H1 (cell line): Measurements from ENCODE around the gene MYH10. TPM values are rescaled to one million over a fixed set of nuclear protein-coding genes. Genes with fewer than 3 reads are reported as not detected.

Source experiments
- CTCF ChIA-PET: fragments of 300-600 bp; sonication (Branson Sonifier 250); formaldehyde crosslinking; loops from one replicate; lab custom pipeline; 2021; ENCODE audit not compliant: partially characterized antibody; lab: Charles Lee
- POLR2A ChIA-PET: fragments of 300-600 bp; sonication (Branson Sonifier 250); formaldehyde crosslinking; loops from one replicate; lab custom pipeline; 2021; ENCODE audit warnings: inconsistent platforms; ENCODE audit not compliant: partially characterized antibody; lab: Charles Lee
- DNase-seq, 2 experiments: peaks; one replicate each; pipeline versions ENCODE4 v3.0.0 to v3.0.0-alpha.2; 2010 to 2022; ENCODE audit warnings: low spot score in 2 of 2, low read depth in 1 of 2, mixed read lengths in 1 of 2
- FAIRE-seq: peaks from 2 replicates; lab custom pipeline; 2011; peaks lifted over from hg19 to GRCh38; lab: Jason Lieb, UNC
- H2AFZ ChIP-seq: 2 replicates; pipeline ENCODE4 v1.8.1; 2012; ENCODE audit warnings: low read length, inconsistent platforms
- H2AK5ac ChIP-seq: 2 replicates; pipeline ENCODE4 v1.6.1; 2013; ENCODE audit warnings: low read depth, low read length
- H2BK120ac ChIP-seq: replicated peaks from 2 replicates; pipeline ENCODE3; 2013; ENCODE audit warnings: low read depth, low read length, inconsistent platforms
- H2BK12ac ChIP-seq: 2 replicates; pipeline ENCODE4 v1.6.1; 2013; ENCODE audit warnings: low read depth, low read length
- H2BK15ac ChIP-seq: 2 replicates; pipeline ENCODE4 v1.6.1; 2013; ENCODE audit warnings: low read length
- H2BK20ac ChIP-seq: 2 replicates; pipeline ENCODE4 v1.6.1; 2013; ENCODE audit warnings: low read length
- H2BK5ac ChIP-seq: 2 replicates; pipeline ENCODE4 v1.6.1; 2013; ENCODE audit warnings: low read depth, low read length
- H3K14ac ChIP-seq: 2 replicates; pipeline ENCODE4 v1.6.1; 2013; ENCODE audit warnings: inconsistent platforms; ENCODE audit not compliant: insufficient read length
- H3K18ac ChIP-seq: 2 replicates; pipeline ENCODE4 v1.6.1; 2013; ENCODE audit warnings: low read length; ENCODE audit errors: extremely low read depth
- H3K23ac ChIP-seq: 2 replicates; pipeline ENCODE4 v1.6.1; 2013; ENCODE audit warnings: inconsistent platforms; ENCODE audit not compliant: insufficient read length
- H3K23me2 ChIP-seq: 2 replicates; pipeline ENCODE4 v1.6.1; 2013; ENCODE audit warnings: low read depth, low read length
- H3K27ac ChIP-seq: 2 replicates; pipeline ENCODE4 v1.6.1; 2011; ENCODE audit warnings: low read depth, low read length, inconsistent platforms
- H3K27me3 ChIP-seq, 4 experiments: replicated peaks in 1 of 4; 1 replicate in 1 of 4; 2 replicates in 3 of 4; pipeline versions ENCODE4 v1.6.1 to v1.8.1; 2011 to 2013; ENCODE audit warnings: low read length in 3 of 4, mild to moderate bottlenecking in 3 of 4, inconsistent platforms in 2 of 4, mixed read lengths in 2 of 4, moderate library complexity in 1 of 4; ENCODE audit not compliant: control insufficient read depth in 3 of 4, insufficient read depth in 3 of 4; ENCODE audit errors: extremely low read depth in 1 of 4
- H3K36me3 ChIP-seq, 4 experiments: 2 replicates each; pipeline versions ENCODE4 v1.6.1 to v1.8.1; 2011 to 2013; ENCODE audit warnings: mild to moderate bottlenecking in 4 of 4, low read length in 3 of 4, moderate library complexity in 2 of 4, control low read depth in 1 of 4, inconsistent platforms in 1 of 4; ENCODE audit not compliant: insufficient read depth in 4 of 4, control insufficient read depth in 2 of 4
- H3K4ac ChIP-seq: replicated peaks from 2 replicates; pipeline ENCODE3; 2013; ENCODE audit warnings: low read length, low read depth, mixed read lengths, inconsistent platforms; ENCODE audit not compliant: insufficient read length
- H3K4me1 ChIP-seq, 4 experiments: replicated peaks in 1 of 4; 1 replicate in 1 of 4; 2 replicates in 3 of 4; pipeline versions ENCODE4 v1.6.1 to v1.8.1; 2011 to 2013; ENCODE audit warnings: low read length in 3 of 4, inconsistent platforms in 2 of 4, mixed read lengths in 1 of 4; ENCODE audit not compliant: insufficient read depth in 4 of 4, control insufficient read depth in 3 of 4
- H3K4me2 ChIP-seq, 2 experiments: 2 replicates each; pipeline versions ENCODE4 v1.6.1 to v1.8.1; 2011 to 2013; ENCODE audit warnings: low read depth in 2 of 2, low read length in 2 of 2, control low read depth in 1 of 2, inconsistent platforms in 1 of 2, mild to moderate bottlenecking in 1 of 2; ENCODE audit not compliant: insufficient read depth in 1 of 2
- H3K4me3 ChIP-seq, 4 experiments: fragments of 200-600, 300-600 bp in 1 of 4; sonication (generic), shearing (Covaris generic), sonication (Bioruptor Twin) in 1 of 4; 2 replicates each; pipeline versions ENCODE4 v1.5.1 to v1.8.1; 2011 to 2016; ENCODE audit warnings: low read length in 4 of 4, low read depth in 3 of 4, control low read depth in 2 of 4, inconsistent platforms in 2 of 4, mild to moderate bottlenecking in 2 of 4, mixed read lengths in 1 of 4, moderate library complexity in 1 of 4; ENCODE audit not compliant: insufficient read depth in 2 of 4; ENCODE audit errors: extremely low read depth in 1 of 4
- H3K56ac ChIP-seq: replicated peaks from 2 replicates; pipeline ENCODE3; 2013; ENCODE audit warnings: low read depth, mild to moderate bottlenecking, mixed read lengths, low read length, inconsistent platforms; ENCODE audit not compliant: insufficient read length
- H3K79me1 ChIP-seq: 2 replicates; pipeline ENCODE4 v1.6.1; 2013; ENCODE audit warnings: low read depth, low read length, control low read depth
- H3K79me2 ChIP-seq, 2 experiments: 2 replicates each; pipeline versions ENCODE4 v1.6.1 to v1.8.1; 2012 to 2013; ENCODE audit warnings: low read length in 2 of 2, mild to moderate bottlenecking in 2 of 2, inconsistent platforms in 1 of 2; ENCODE audit not compliant: insufficient read depth in 2 of 2, control insufficient read depth in 1 of 2
- H3K9ac ChIP-seq, 4 experiments: replicated peaks in 1 of 4; 1 replicate in 1 of 4; 2 replicates in 3 of 4; pipeline versions ENCODE4 v1.6.1 to v1.8.1; 2011 to 2013; ENCODE audit warnings: low read depth in 3 of 4, low read length in 3 of 4, control low read depth in 2 of 4, mild to moderate bottlenecking in 2 of 4, moderate library complexity in 2 of 4, inconsistent platforms in 1 of 4; ENCODE audit errors: extremely low read depth in 1 of 4
- H3K9me3 ChIP-seq, 2 experiments: 2 replicates each; pipeline versions ENCODE4 v1.6.1 to v1.8.1; 2012 to 2013; ENCODE audit warnings: mild to moderate bottlenecking in 2 of 2, moderate library complexity in 2 of 2, control low read depth in 1 of 2, inconsistent platforms in 1 of 2, low read depth in 1 of 2, low read length in 1 of 2, mixed read lengths in 1 of 2; ENCODE audit not compliant: insufficient read depth in 2 of 2
- H4K20me1 ChIP-seq, 2 experiments: replicated peaks in 1 of 2; 2 replicates each; pipeline versions ENCODE3 to v1.8.1; 2011 to 2013; ENCODE audit warnings: inconsistent platforms in 2 of 2, low read length in 2 of 2, mild to moderate bottlenecking in 1 of 2; ENCODE audit not compliant: insufficient read depth in 2 of 2, control insufficient read depth in 1 of 2
- H4K5ac ChIP-seq: 2 replicates; pipeline ENCODE4 v1.6.1; 2013; ENCODE audit warnings: low read length, low read depth, mixed read lengths, inconsistent platforms; ENCODE audit not compliant: insufficient read length
- H4K8ac ChIP-seq: 2 replicates; pipeline ENCODE4 v1.8.0; 2013; ENCODE audit warnings: mild to moderate bottlenecking, moderate library complexity, low read length, inconsistent platforms; ENCODE audit not compliant: insufficient read depth; ENCODE audit errors: extremely low read depth
- H4K91ac ChIP-seq: replicated peaks from 2 replicates; pipeline ENCODE3; 2013; ENCODE audit warnings: low read length, mixed read lengths, inconsistent platforms; ENCODE audit not compliant: insufficient read length
- ASH2L ChIP-seq: fragments of 200-600, 300-600 bp; sonication (generic); IDR thresholded peaks from one replicate; pipeline ENCODE4 v1.7.1; 2017; ENCODE audit warnings: low read length
- ATF2 ChIP-seq: IDR thresholded peaks from 2 replicates; pipeline ENCODE4 v1.6.1; 2012; ENCODE audit warnings: low read length, inconsistent platforms
- CBX8 ChIP-seq: fragments of 300-800, 300-1000 bp; sonication (generic); IDR thresholded peaks from 2 replicates; pipeline ENCODE4 v1.7.1; 2016; ENCODE audit warnings: low read depth, low read length, borderline replicate concordance
- CEBPB ChIP-seq: IDR thresholded peaks from 2 replicates; pipeline ENCODE4 v1.6.1; 2012; ENCODE audit warnings: low read depth, low read length
- CREB1 ChIP-seq: IDR thresholded peaks from 2 replicates; pipeline ENCODE4 v1.6.1; 2012; ENCODE audit warnings: inconsistent platforms
- EP300 ChIP-seq, 2 experiments: IDR thresholded peaks; 1 replicate in 1 of 2; 2 replicates in 1 of 2; pipeline ENCODE4 v1.6.1; 2011 to 2012; ENCODE audit warnings: low read depth in 2 of 2, low read length in 2 of 2, mild to moderate bottlenecking in 2 of 2, borderline replicate concordance in 1 of 2, inconsistent platforms in 1 of 2, moderate library complexity in 1 of 2
- KDM5A ChIP-seq: fragments of 200-600 bp; IDR thresholded peaks from 2 replicates; pipeline ENCODE4 v1.7.1; 2012; ENCODE audit warnings: mild to moderate bottlenecking, low read length, inconsistent platforms, mixed read lengths
- RBBP5 ChIP-seq: IDR thresholded peaks from 2 replicates; pipeline ENCODE4 v1.7.1; 2012; ENCODE audit warnings: low read depth, mild to moderate bottlenecking, inconsistent platforms, low read length, moderate library complexity, borderline replicate concordance
- RNF2 ChIP-seq: fragments of 200-900, 300-1000 bp; sonication (generic); IDR thresholded peaks from 2 replicates; pipeline ENCODE4 v1.7.1; 2016; ENCODE audit warnings: borderline replicate concordance, low read depth, mild to moderate bottlenecking, antibody characterized with exemption, low read length; ENCODE audit not compliant: poor library complexity, severe bottlenecking; ENCODE audit errors: missing control alignments
- SIN3A ChIP-seq, 2 experiments: IDR thresholded peaks in 1 of 2; conservative IDR thresholded peaks in 1 of 2; 2 replicates each; pipeline ENCODE4 v1.6.1; 2011 to 2012; ENCODE audit warnings: low read length in 2 of 2, improper control_type of control experiment in 1 of 2, low read depth in 1 of 2, mild to moderate bottlenecking in 1 of 2
- TAF1 ChIP-seq: IDR thresholded peaks from 2 replicates; pipeline ENCODE4 v1.6.1; 2011; ENCODE audit warnings: mild to moderate bottlenecking, low read depth, low read length
- TEAD4 ChIP-seq: IDR thresholded peaks from 2 replicates; pipeline ENCODE4 v1.6.1; 2012; ENCODE audit warnings: low read depth, low read length, inconsistent platforms, mixed read lengths
- WGBS, 2 experiments: shearing (Covaris generic) in 1 of 2; methylation state at CpG; one replicate each; pipeline versions ENCODE4 v1.1.6 to v1.1.7; 2013 to 2015; ENCODE audit warnings: low lambda C conversion rate in 2 of 2, mixed read lengths in 2 of 2, inconsistent platforms in 1 of 2, low coverage in 1 of 2, missing lambda C conversion rate in 1 of 2; ENCODE audit not compliant: insufficient replicate concordance in 2 of 2, insufficient coverage in 1 of 2, insufficient read length in 1 of 2; ENCODE audit errors: extremely low coverage in 1 of 2, missing lambda C conversion rate in 1 of 2; 5-methylcytosine and 5-hydroxymethylcytosine counted together
- polyA plus RNA-seq, 7 experiments: library from polyadenylated mRNA; depleted of rRNA in 3 of 7; stranded (reverse) in 5 of 7; unstranded in 2 of 7; fragments of >200 nt in 5 of 7; fragments of 200-250 nt in 2 of 7; gene quantifications; 1 replicate in 5 of 7; 2 replicates in 1 of 7; 4 replicates in 1 of 7; pipeline versions ENCODE4 v1.2.1 to v1.2.3, GENCODE V29; 2011 to 2013; ENCODE audit warnings: missing spikeins in 2 of 7, mixed read lengths in 2 of 7
- total RNA-seq: library from RNA; stranded (reverse); fragmentation: NEBNext Ultra II Directional; extraction: Animal tissue kit (Norgen Biotek cat#: 25700); gene quantifications from 2 replicates; pipeline ENCODE4 v1.2.1, GENCODE V29; 2021

The MYH10 gene
- total and polyA plus RNA-seq, 2 of the 8 experiments (the other 6 are each of a cell fraction or from before 2014, with no cell fraction given) = 64.1 to 289 TPM

DNA sequence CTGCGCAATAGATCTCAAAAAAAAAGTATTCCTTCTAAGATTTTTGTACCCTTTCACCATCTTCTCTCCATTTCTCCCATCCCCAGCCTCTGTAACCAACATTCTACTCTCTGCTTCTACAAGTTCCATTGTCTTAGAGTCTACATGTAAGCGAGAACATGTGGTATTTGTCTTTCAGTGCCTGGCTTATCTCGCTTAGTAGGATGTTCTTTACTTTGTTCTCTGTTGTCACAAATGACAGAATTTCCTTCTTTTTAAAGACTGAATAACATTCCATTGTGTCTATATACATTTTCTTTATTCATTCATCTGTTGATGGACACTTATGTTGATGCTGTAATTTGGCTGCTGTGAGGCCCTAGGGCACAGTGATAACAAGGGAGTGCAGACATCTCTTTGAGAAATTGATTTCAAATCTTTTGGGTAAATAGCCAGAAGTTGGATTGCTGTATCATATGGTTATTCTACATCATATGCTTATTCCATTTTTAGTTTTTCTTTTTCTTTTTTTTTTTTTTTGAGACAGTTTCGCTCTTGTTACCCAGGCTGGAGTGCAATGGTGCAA is 37.7 kb upstream of the MYH10 start:
- no peak overlapping the region for H4K8ac ChIP-seq
- no peaks in the 10 kb centered on the region for H3K79me1 ChIP-seq
- no peak for FAIRE-seq
- no peaks in the 10 kb centered on the region for H3K79me2 ChIP-seq
- H3K36me3 ChIP-seq = no peaks in the 10 kb centered on the region
- H2AK5ac ChIP-seq = no peak overlapping the region
- H2BK120ac ChIP-seq = no peak overlapping the region
- DNase-seq = no peak
- H2BK5ac ChIP-seq = no peak overlapping the region
- POLR2A ChIA-PET = no interaction called here
- no peak overlapping the region for H3K4me2 ChIP-seq
- CTCF ChIA-PET = no interaction called here
- no peak overlapping the region for H3K23ac ChIP-seq
- H4K5ac ChIP-seq = no peak overlapping the region
- H3K4me3 ChIP-seq = no peak overlapping the region
- no peak overlapping the region for H3K18ac ChIP-seq
- H3K4me1 ChIP-seq = no peaks in the 10 kb centered on the region
- WGBS, 2 experiments = 90% methylated on average over 3 of the region's 4 CpGs; no CpG with 5 or more reads in 1 of the 2 experiments
- H3K4ac ChIP-seq = no peak overlapping the region
- H2BK12ac ChIP-seq = no peak overlapping the region
- H3K27me3 ChIP-seq = no peaks in the 10 kb centered on the region
- H4K91ac ChIP-seq = no peak overlapping the region
- no peak overlapping the region for H2BK20ac ChIP-seq
- H3K14ac ChIP-seq = no peak overlapping the region
- no peak overlapping the region for H3K56ac ChIP-seq
- no peak overlapping the region for H3K27ac ChIP-seq
- no peak overlapping the region for H3K9ac ChIP-seq
- H3K9me3 ChIP-seq = no peaks in the 10 kb centered on the region
- H2BK15ac ChIP-seq = no peak overlapping the region
- H2AFZ ChIP-seq = 0 out of 2 replicates have a peak overlapping the region, but pooled peaks have one; percentile 9
- no peaks in the 10 kb centered on the region for H3K23me2 ChIP-seq
- H4K20me1 ChIP-seq = no peaks in the 10 kb centered on the region
- TF ChIP-seq TAF1 (no peak), RBBP5 (no peak), TEAD4 (no peak), CREB1 (no peak), ATF2 (no peak), SIN3A (conservative IDR thresholded peaks at IDR 0.05 in 1 of 2, IDR thresholded peaks at IDR 0.05 in 1 of 2; ENCODE audit: low read depth in 1 of 2, low read length in 2 of 2) (no peak), CBX8 (no peak), EP300 (IDR thresholded peaks at IDR 0.05; ENCODE audit: borderline replicate concordance in 1 of 2, low read depth in 2 of 2, low read length in 2 of 2) (no peak), RNF2 (no peak), ASH2L (no peak), CEBPB (no peak), KDM5A (no peak)
